ENCODE results near the gene HNRNPM. TPM values are rescaled to one million over a fixed set of nuclear protein-coding genes. Genes with fewer than 3 reads are reported as not detected.

The HNRNPM gene
- total RNA-seq, 1 donor from 2014 or later, result 317 TPM

GRCh38 chr19:8454218-8454617 is 9.4 kb downstream of the HNRNPM start:
- Mint-ChIP-seq H3K4me1 (ENCODE audit: unreplicated experiment) (peaks cover 64% of the 10 kb centered on the region), H3K27ac (peak overlapping the region; percentile 29), H3K36me3 (peaks cover 35% of the 10 kb centered on the region)

GRCh38 chr19:8455018-8455417 is 10.2 kb downstream of the HNRNPM start:
- no peak overlapping the region for H3K4me3 Mint-ChIP-seq
- no peaks in the 10 kb centered on the region for H3K27me3 Mint-ChIP-seq
- peaks cover 33% of the 10 kb centered on the region for H3K36me3 Mint-ChIP-seq
- H3K27ac Mint-ChIP-seq, result no peak overlapping the region
- H3K9me3 Mint-ChIP-seq, result no peaks in the 10 kb centered on the region
- H3K4me1 Mint-ChIP-seq (ENCODE audit: unreplicated experiment), result peaks cover 68% of the 10 kb centered on the region
- DNase-seq (ENCODE audit: extremely low spot score, unreplicated experiment), result no peak
- no peak for TF ChIP-seq CTCF (conservative IDR thresholded peaks at IDR 0.05)

More at GRCh38 chr19:8454218-8454617, 9.4 kb downstream of the HNRNPM start:
- no peaks in the 10 kb centered on the region for H3K27me3 Mint-ChIP-seq
- no peak overlapping the region for H3K4me3 Mint-ChIP-seq
- no peak for TF ChIP-seq CTCF (conservative IDR thresholded peaks at IDR 0.05)
- no peak for DNase-seq (ENCODE audit: extremely low spot score, unreplicated experiment)
- no peaks in the 10 kb centered on the region for H3K9me3 Mint-ChIP-seq

GRCh38 chr19:8456064-8456463 is 11.3 kb downstream of the HNRNPM start:
- H3K27ac Mint-ChIP-seq, result peak overlapping the region; percentile 66
- TF ChIP-seq CTCF (conservative IDR thresholded peaks at IDR 0.05), result peak; percentile 32
- H3K27me3 Mint-ChIP-seq, result no peaks in the 10 kb centered on the region
- no peak for DNase-seq (ENCODE audit: extremely low spot score, unreplicated experiment)
- H3K4me1 Mint-ChIP-seq (ENCODE audit: unreplicated experiment), result peaks cover 75% of the 10 kb centered on the region
- no peak overlapping the region for H3K4me3 Mint-ChIP-seq
- peaks cover 35% of the 10 kb centered on the region for H3K36me3 Mint-ChIP-seq
- H3K9me3 Mint-ChIP-seq, result no peaks in the 10 kb centered on the region

- peak; percentile 51 for TF ChIP-seq CTCF (conservative IDR thresholded peaks at IDR 0.05)
- H3K9me3 Mint-ChIP-seq, result no peaks in the 10 kb centered on the region
- H3K27ac Mint-ChIP-seq, result no peak overlapping the region
- H3K36me3 Mint-ChIP-seq, result peaks cover 29% of the 10 kb centered on the region
- H3K27me3 Mint-ChIP-seq, result no peaks in the 10 kb centered on the region
- no peak for DNase-seq (ENCODE audit: extremely low spot score, unreplicated experiment)
- H3K4me3 Mint-ChIP-seq, result no peak overlapping the region
- peaks cover 72% of the 10 kb centered on the region for H3K4me1 Mint-ChIP-seq (ENCODE audit: unreplicated experiment)
Measured at GRCh38 chr19:8457209-8457608, 12.4 kb downstream of the HNRNPM start.

- Mint-ChIP-seq H3K27ac (no peak overlapping the region), H3K4me3 (no peak overlapping the region), H3K27me3 (no peaks in the 10 kb centered on the region), H3K9me3 (no peaks in the 10 kb centered on the region), H3K4me1 (ENCODE audit: unreplicated experiment) (peaks cover 76% of the 10 kb centered on the region), H3K36me3 (peaks cover 26% of the 10 kb centered on the region)
- no peak for DNase-seq (ENCODE audit: extremely low spot score, unreplicated experiment)
- no peak for TF ChIP-seq CTCF (conservative IDR thresholded peaks at IDR 0.05)
Measured at GRCh38 chr19:8457827-8458226, 13.1 kb downstream of the HNRNPM start.

- no peak for DNase-seq (ENCODE audit: extremely low spot score, unreplicated experiment)
- no peak for TF ChIP-seq CTCF (conservative IDR thresholded peaks at IDR 0.05)
- peak overlapping the region; percentile 38 for H3K4me3 Mint-ChIP-seq
- no peaks in the 10 kb centered on the region for H3K9me3 Mint-ChIP-seq
- peak overlapping the region; percentile 28 for H3K27ac Mint-ChIP-seq
- H3K36me3 Mint-ChIP-seq, result peaks cover 31% of the 10 kb centered on the region
- H3K4me1 Mint-ChIP-seq (ENCODE audit: unreplicated experiment), result peaks cover 74% of the 10 kb centered on the region
- no peaks in the 10 kb centered on the region for H3K27me3 Mint-ChIP-seq
Measured at GRCh38 chr19:8458380-8458779, 13.6 kb downstream of the HNRNPM start.

Data from type B pancreatic cell (in vitro differentiated cells).